ENCODE measurements around the gene MYD88. TPM values are rescaled to one million over a fixed set of nuclear protein-coding genes. Genes with fewer than 3 reads are reported as not detected.

Gene MYD88
- total and polyA plus RNA-seq, 2 donors from 2014 or later = 20.8 to 34.5 TPM

- no peaks in the 10 kb centered on the region for H3K27me3 ChIP-seq (ENCODE audit: control insufficient read depth, insufficient read depth, low read length)
- FAIRE-seq (no peak), DNase-seq (no peak)
- no peak overlapping the region for H3K4me3 ChIP-seq (ENCODE audit: low read length in 3 of 3)
- no peaks in the 10 kb centered on the region for H3K36me3 ChIP-seq (ENCODE audit: control insufficient read depth in 2 of 3, insufficient read depth in 3 of 3, low read length in 3 of 3)
- H3K9me3 ChIP-seq (ENCODE audit: control insufficient read depth in 2 of 3, insufficient read depth in 1 of 3, low read length in 3 of 3) = no peaks in the 10 kb centered on the region
- H3K9ac ChIP-seq (ENCODE audit: low read length in 3 of 3) = no peak overlapping the region
- TF ChIP-seq CTCF (IDR thresholded peaks at IDR 0.05; ENCODE audit: borderline replicate concordance, extremely low read depth, insufficient read depth) = no peak
- H3K4me1 ChIP-seq (ENCODE audit: control insufficient read depth in 2 of 3, insufficient read depth in 2 of 3, low read depth in 1 of 3, low read length in 3 of 3) = peaks cover 0 to 2% (median 0%) of the 10 kb centered on the region in 3 donors
- H3K27ac ChIP-seq (ENCODE audit: low read depth in 2 of 2, low read length in 2 of 2) = no peak overlapping the region
- intact Hi-C loops (cut with DNase I) = no loop called here
Measured at GRCh38 chr3:38149708-38150107, 11.2 kb downstream of the MYD88 start.

GRCh38 chr3:38150780-38151528, 12.5 kb downstream of the MYD88 start:
- peaks cover 0 to 5% (median 0%) of the 10 kb centered on the region in 3 donors for H3K4me1 ChIP-seq (ENCODE audit: control insufficient read depth in 2 of 3, insufficient read depth in 2 of 3, low read depth in 1 of 3, low read length in 3 of 3)
- no peak overlapping the region for H3K4me3 ChIP-seq (ENCODE audit: low read length in 3 of 3)
- no peak overlapping the region for H3K27ac ChIP-seq (ENCODE audit: low read depth in 2 of 2, low read length in 2 of 2)
- TF ChIP-seq CTCF (IDR thresholded peaks at IDR 0.05; ENCODE audit: borderline replicate concordance, extremely low read depth, insufficient read depth) = no peak
- no peak for DNase-seq
- no peaks in the 10 kb centered on the region for H3K27me3 ChIP-seq (ENCODE audit: control insufficient read depth, insufficient read depth, low read length)
- H3K9ac ChIP-seq (ENCODE audit: low read length in 3 of 3) = no peak overlapping the region
- intact Hi-C loops (cut with DNase I) = no loop called here
- FAIRE-seq = no peak
- no peaks in the 10 kb centered on the region for H3K9me3 ChIP-seq (ENCODE audit: control insufficient read depth in 2 of 3, insufficient read depth in 1 of 3, low read length in 3 of 3)
- H3K36me3 ChIP-seq (ENCODE audit: control insufficient read depth in 2 of 3, insufficient read depth in 3 of 3, low read length in 3 of 3) = no peaks in the 10 kb centered on the region

- Histone ChIP-seq H3K9me3 (ENCODE audit: control insufficient read depth in 2 of 3, insufficient read depth in 1 of 3, low read length in 3 of 3) (no peaks in the 10 kb centered on the region), H3K4me3 (ENCODE audit: low read length in 3 of 3) (no peak overlapping the region), H3K4me1 (ENCODE audit: control insufficient read depth in 2 of 3, insufficient read depth in 2 of 3, low read depth in 1 of 3, low read length in 3 of 3) (peaks cover 0 to 5% (median 0%) of the 10 kb centered on the region in 3 donors), H3K27me3 (ENCODE audit: control insufficient read depth, insufficient read depth, low read length) (no peaks in the 10 kb centered on the region), H3K9ac (ENCODE audit: low read length in 3 of 3) (no peak overlapping the region), H3K27ac (ENCODE audit: low read depth in 2 of 2, low read length in 2 of 2) (no peak overlapping the region), H3K36me3 (ENCODE audit: control insufficient read depth in 2 of 3, insufficient read depth in 3 of 3, low read length in 3 of 3) (no peaks in the 10 kb centered on the region)
- TF ChIP-seq CTCF (IDR thresholded peaks at IDR 0.05; ENCODE audit: borderline replicate concordance, extremely low read depth, insufficient read depth) = no peak
- FAIRE-seq = no peak
- intact Hi-C loops (cut with DNase I) = no loop called here
- DNase-seq = no peak
Measured at GRCh38 chr3:38151667-38152265, 13.3 kb downstream of the MYD88 start.

Data from kidney (tissue), 14 donors.